NOMO-1 (cell line): ENCODE results near the gene MIPOL1.
"Not testable (repeated sequence)": the region's sequence is repeated elsewhere in the genome, so short reads cannot be mapped to it uniquely, and the experiment has no call there.

Source experiments
- DNase-seq, 2 experiments: peaks; one replicate each; lab custom pipeline; 2025; ENCODE audit not compliant: unreplicated experiment in 2 of 2; lab: John Stamatoyannopoulos, UW

MIPOL1 gene

DNA sequence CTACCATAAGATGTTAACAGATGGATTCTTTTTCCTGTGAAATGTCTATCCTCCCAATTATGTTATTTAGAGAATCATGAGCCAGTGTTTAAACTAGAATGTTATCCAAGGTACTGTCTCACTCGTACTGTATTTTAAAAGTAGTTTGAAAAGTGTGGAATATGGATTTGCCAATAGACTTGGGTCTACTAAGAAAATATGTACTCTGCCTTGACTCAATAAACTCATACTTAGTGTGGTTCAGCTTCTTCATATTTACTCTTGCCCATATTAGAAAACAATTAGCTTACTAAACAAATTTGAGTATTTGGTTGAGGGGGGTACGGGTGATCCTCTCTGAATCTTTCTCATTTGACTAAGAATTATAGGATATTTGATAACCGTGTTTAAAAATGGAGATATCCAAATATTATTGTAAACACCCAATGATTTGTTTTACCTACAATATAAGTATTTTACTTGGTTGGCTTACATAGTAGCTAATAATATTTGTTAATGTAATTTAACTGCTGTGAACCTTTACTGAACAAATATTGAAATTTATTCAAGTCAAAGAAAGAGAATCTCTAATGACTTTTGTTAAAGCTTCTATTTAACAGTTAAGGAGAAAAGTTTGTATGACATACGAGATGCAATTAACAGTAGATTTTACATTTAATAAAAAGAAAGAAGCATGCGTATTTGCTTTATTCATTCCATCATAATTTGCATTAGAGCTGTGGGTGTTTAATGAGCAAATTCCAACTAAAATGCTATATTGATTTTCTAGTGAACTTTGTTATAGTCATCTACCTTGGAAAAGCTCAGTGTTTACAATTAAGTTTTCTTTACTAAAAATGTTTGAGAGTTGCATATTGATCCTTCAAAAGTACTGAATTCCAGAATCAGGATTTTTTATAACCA, 81.2 kb downstream of the MIPOL1 start:
- no peak for DNase-seq

DNA sequence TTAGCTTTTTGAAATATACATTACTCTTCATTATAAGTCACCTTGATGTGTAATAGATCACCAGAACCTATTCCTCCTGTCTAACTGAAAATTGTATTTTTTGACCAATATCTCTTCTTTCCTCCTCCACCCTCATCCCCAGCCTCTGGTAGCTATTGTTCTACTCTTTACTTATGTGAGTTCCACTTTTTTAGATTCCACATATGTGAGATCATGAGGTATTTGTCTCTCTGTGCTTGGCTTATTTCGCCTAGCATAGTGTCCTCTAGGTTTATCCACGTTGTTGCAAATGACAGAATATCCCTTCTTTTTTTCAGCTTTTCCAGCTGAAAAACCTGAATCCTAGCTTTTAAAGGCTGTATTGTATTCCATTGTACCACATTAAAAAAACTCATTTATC, 82.1 kb downstream of the MIPOL1 start:
- no peak for DNase-seq

DNA sequence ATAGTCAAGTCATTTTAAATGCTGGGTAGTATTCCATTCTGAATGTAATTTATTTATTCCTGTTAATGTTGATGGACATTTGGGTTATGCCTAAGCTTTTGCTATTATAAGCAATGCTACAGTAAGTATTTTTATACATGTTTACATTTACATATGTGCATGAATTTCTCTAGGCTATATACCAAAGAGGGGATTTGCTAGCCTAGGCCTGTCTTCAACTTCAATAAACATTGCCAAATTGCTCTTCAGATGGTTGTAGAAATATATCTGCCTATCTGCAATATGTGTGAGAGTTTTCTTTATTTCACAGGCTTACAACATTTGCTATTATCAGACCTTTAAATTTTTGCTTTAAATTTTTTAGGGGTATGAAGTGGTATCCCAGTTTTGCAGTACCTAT, 87.0 kb downstream of the MIPOL1 start:
- no peak for DNase-seq

DNA sequence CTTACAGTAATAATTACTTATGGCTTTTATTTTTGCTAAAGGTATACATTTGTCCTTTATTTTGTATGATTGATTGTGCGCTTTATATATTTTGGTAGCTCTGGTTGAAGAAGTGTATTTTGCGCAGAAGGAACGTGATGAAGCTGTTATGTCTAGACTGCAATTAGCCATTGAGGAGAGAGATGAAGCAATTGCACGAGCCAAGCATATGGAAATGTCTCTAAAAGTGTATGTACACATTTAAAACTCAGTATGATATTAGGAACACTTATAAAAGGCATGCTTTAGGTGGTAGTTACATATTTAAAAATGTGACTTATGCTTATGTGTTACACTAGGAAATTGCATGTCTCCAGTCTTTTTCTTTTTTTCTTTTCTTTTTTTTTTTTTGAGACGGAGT, 87.5 kb downstream of the MIPOL1 start:
- no peak for DNase-seq

DNA sequence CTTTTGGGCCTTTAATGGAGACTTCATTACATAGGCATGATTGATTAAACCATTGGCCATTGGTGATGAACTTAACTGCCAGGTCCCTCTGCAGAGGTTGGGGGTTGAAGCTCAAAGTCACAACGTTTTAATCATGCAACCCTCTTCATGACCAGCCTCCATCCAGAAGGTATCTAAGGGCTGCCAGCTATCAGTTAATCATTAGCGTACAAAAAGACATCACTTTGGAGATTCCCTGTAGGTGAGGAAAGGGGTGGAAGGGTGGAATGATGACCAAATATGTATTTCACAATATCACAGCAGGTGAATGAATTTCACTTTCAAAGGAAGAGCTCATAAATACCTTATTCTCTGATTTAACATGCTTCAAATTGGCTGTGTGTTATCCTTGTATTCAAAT, 92.0 kb downstream of the MIPOL1 start:
- no peak for DNase-seq

DNA sequence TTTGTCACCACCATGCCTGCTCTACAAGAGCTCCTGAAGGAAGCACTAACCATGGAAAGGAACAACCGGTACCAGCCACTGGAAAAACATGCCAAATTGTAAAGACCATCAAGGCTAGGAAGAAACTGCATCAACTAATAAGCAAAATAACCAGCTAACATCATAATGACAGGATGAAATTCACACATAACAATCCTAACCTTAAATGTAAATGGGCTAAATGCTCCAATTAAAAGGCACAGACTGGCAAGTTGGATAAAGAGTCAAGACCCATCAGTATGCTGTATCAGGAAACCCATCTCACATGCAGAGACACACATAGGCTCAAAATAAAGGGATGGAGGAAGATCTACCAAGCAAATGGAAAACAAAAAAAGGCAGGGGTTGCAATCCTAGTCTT, 97.5 kb downstream of the MIPOL1 start:
- not testable (repeated sequence) for DNase-seq

DNA sequence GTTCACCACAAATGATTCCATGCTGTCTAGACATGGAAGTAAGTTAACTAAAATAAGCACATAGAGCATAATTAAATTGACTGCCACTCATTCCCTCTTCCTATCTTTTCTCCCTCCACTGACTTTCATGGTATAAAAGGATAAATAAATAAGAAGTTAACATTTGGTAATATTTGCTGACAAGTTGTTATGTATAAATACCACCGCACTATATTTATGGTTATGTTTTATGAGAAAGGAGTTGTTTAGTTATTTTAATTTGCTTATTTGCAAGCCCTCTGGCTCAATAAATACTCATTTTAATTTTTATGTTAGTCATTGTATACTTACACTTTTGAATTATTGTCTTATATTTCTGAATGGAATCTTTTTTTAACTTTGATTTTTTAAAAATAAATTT, 113.5 kb downstream of the MIPOL1 start:
- DNase-seq = no peak

DNA sequence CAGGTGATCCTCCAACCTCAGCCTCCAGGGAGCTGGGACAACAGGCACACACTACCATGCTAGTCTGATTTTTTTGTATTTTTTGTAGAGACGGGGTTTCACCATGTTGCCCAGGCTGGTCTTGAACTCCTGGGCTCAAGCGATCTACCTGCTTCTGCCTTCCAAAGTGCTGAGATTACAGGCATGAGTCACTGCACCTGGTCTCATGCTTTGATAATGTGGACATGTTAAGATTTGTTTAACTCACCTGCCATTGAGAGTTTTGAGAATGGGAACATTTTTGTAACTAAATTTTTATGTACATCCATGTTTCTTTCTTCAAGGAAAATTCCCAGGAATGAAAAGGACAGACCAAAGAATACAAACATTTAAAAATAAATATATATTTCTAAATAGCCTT, 121.2 kb downstream of the MIPOL1 start:
- DNase-seq = no peak

DNA sequence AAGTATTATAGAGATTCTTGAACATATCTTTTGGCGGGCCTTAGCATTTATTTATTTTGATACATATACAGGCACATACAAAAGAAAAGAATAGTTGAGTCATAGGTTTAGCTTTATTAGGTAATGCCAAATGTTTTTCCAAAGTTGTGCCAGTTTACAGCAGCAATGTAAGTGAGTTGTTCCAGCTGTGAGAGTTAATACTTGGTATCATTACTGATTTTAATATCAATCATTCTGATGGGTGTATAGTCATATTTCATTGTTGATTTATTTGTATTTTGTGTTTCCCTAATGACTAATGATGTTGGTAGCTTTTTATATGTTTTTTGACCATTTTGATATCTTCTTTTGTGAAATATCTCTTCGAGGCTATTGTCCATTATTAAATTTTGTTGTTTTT, 122.4 kb downstream of the MIPOL1 start:
- DNase-seq = no peak

DNA sequence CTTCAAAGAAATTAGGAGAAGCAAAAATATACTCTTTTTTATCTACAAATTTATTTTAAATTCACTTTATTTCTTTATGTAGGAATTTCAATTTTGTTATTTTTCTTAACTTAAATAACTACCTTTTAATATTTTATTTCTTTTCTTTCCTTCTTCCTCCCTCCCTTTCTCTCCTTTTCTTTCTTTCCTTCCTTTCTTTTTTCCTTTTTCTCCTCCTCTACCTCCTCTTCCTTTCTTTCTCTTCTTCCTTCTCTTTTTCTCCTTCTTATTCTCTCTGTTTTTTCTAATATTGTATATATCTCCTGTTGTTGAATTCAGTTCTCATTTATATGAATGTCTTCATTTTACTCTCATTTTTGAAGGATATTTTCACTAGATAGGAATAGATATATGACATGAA, 127.6 kb downstream of the MIPOL1 start:
- DNase-seq = no peak

DNA sequence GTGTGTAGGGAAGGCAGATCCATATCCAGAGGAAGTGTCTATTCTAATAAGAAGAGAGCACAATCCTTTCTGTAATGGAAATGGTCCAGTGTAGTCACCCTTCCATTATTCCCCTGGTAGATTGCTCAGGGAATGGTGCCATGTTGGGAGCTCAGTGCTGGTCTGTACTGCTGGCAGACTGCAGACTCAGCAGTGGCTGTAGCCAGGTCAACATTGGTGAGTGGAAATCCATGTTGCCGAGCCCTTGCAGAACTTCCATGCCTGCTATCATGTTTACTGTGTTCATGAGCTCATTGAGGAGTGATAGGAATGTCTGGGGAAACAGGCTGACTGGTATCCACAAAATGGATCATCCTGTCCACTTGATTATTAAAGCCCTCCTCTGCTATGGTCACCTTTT, 128.7 kb downstream of the MIPOL1 start:
- no peak for DNase-seq

DNA sequence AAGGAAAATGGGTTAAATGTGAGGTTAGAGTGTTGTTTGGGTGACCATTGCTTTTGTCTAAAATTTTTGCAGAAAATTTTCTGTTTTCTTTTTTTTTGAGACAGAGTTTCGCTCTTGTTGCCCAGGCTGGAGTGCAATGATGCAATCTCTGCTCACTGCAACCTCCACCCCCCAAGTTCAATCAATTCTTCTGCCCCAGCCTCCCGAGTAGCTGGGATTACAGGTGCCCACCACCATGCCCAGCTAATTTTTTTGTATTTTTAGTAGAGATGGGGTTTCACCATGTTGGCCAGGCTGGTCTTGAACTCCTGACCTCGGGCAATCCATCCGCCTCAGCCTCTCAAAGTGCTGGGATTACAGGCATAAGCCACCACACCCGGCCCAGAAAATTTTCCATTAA, 130.2 kb downstream of the MIPOL1 start:
- not testable (repeated sequence) for DNase-seq

DNA sequence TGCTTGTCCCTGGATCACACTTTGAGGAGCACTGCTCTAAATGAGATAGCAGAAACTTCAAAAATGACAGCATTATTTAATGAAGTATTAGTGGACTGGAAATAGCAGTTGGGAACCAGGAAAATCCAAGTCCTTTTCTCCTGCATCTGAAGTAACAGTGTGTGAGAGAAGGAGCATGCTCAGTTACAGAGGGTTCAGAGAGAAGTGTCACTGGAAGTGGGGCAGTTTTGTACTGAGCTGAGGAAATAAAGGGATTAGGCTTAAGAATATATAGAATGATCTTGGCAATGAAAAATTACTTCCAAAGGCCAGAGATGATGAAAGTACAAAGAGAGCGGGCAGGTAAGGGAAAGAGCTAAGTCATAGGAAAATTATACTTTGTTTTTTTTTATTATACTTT, 130.9 kb downstream of the MIPOL1 start:
- no peak for DNase-seq

DNA sequence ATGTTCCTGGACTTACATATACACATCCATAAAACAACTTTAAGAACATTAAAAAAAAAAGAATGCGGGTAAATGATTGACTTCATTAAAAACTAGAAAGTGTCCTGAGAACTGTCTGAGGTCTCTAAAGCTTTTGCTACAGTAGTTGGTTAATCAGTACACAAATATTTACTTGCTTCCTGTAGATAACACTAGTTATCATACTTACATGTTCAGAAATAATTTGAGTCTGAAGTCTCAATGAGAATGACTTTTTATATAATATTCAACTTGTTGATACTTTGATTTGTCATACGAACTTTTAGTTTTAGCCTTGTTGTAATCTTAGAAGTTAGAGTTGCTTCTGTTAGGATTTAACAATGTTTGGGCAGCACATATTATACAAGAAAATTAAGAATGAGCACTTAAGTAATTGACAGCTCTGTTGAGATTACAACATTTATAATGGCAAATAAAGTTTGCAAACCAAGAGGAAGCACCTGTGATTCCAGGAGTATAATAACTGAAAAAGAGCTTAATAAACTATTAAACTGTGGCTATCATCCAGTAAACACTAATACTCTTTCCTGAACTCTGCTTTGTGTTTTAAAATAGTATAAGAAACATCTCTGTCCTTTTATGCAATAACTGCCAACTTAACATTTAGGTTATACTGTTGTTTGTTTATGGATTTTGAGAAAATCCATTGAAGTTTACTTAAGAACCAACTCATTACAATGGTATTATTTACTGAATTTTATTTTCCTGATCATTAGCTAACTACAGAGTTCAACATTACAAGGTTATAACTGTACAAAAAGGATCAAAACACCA, 131.7 kb downstream of the MIPOL1 start:
- DNase-seq = no peak

DNA sequence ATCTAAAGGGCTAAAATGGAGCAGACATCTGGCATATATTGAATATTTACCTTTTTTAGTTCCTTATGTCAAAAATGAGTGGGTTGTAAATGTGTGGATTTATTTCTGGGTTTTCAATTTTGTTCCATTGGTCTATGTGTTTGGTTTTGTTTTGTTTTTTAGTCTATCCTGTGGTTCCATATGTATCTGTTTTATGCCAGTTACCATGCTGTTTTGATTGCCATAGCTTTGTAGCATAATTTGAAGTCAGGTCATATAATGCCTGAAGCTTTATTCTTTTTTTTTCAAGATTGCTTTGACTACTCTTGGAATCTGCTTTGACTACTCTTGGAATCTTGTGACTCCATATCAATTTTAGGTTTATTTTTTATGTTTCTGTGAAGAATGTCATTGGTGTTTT, 133.2 kb downstream of the MIPOL1 start:
- DNase-seq = no peak

DNA sequence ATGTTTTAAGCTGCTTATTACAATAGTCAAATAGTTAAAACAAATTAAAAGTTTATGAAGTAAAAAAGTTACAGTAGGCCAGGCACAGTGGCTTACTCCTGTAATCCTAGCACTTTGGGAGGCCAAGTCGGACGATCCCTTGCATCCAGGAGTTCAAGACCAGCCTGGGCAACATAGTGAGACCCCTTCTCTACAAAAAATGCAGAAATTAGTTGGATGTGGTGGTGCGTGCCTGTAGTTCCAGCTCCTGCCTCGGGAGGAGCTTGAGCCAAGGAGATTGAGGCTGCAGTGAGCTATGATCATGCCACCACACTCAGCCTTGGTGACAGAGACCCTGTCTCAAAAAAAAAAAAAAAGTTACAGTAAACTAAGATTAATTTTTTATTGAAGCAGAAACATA, 142.6 kb downstream of the MIPOL1 start:
- no peak for DNase-seq

DNA sequence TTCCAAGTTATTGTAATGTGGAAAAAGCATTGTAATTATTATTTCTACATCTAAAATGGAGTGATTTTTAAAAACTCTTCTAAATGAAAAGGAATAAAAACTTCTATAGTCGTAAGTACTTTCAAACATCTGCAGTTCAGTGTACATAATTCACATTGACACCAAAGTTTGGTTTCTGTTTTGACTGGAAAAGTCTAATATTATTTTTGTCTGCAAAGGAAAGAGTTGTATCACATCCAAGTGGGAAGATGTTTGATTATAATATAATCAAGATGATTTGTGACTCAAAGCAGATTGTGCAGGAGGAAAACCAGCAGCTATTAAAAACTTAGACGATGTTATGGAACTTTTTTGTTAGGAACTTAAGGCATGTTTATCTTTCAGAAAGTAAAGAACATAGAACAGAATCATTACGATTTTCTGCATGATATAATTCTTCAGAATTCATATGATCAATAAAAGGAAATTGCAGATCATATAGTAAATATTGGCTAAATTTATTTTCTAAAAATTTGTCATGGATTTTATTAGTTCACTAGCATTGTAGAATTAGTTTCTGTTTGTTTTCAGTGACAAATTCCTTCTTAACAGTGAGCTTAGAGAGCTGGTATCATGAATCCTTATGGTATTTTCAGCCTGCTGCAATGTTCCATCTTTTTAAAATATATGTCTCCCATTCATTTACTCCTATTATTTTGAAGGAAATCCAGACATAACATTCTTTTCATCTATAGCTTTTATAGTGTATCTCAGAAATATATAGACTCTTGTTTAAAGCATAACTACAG, 145.8 kb downstream of the MIPOL1 start:
- DNase-seq = no peak

DNA sequence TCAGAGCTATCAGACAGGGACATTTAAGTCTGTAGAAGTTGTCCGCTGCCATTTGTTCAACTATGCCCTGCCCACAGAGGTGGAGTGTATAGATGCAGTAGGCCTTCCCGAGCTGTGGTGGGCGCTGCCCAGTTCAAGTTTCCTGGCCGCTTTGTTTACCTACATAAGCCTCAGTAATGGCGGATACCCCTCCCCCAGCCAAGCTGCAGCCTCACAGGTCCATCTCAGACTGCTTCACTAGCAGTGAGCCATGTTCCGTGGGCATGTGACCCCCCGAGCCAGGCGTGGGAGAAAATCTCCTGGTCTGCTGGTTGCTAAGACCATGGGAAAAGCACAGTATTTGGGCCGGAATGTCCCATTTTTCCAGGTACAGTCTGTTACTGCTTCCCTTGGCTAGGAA, 165.9 kb downstream of the MIPOL1 start:
- DNase-seq = no peak

DNA sequence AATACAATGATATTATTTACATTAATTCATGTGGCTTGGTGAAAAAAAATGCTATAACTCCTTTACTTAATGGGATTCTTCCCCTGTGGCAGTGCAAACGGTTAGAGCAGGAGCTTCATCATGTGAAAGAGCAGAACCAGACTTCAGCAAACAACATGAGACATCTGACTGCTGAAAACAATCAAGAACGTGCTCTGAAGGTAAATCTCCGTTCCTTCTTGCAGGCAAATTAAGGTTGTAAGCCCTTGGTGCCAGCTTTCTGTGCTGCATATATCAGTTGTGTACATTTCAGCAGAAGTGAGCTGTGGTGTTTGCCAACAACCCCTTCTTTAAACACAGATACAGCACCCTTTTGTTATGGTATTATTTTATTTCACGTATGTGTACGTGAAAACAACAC, 171.7 kb downstream of the MIPOL1 start:
- no peak for DNase-seq

DNA sequence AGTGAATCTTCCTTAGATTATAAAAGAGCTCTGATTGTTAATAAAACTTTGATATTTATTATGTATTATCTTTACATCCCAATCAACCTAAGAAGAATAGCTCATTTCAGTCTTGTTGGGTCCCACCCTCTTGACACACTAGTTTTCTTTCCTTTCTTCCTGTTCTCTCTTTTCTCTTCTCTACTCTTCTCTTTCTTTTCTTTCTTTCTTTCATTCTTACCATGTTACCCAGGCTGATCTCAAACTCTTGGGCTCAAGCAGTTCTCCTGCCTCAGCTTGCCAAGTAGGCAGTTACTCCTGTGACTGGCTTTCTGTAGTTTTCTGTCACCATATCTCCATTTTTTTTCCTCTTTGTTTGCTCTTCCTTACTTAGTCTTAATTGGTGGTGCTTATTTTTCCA, 177.8 kb downstream of the MIPOL1 start:
- DNase-seq = no peak

DNA sequence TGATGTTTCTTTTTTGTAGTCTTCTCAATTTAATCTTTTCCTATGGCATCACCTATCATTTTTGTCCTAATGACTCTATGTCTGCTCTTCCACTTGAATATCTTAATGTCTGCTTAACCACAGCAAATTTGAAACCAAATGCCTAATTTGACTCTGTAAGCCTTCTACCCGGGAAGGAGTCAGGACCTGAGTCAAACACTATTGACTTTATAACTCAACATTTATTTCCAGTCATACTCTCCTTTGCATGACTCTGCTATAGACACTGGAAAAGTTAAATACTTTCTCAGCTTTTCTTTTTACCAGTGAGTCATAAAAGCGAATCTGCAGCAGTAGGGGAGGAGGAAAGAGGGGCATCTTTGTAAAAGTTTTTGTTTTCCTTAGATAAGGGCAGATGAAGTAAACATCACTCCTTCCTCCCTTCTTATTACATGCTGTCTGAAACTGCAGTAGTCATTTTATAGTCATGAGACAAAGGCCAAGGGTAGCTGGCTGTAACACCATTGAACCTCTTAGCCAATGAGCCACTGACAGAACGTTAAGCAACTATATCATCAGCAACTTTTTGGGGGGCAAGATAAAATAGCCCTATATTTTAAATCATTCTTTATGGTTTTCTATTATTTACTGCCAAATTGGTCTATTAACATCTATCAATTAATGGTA, 179.3 kb downstream of the MIPOL1 start:
- no peak for DNase-seq
